DOHH2 (cell line): ENCODE data around the gene SEPHS1.

Source experiments
- EZH2phosphoT487 ChIP-seq: fragments of 200-600 bp; sonication (generic); IDR thresholded peaks from 2 replicates; pipeline ENCODE4 v1.6.1; 2017; ENCODE audit warnings: borderline replicate concordance, mild to moderate bottlenecking, antibody characterized with exemption, low read length, moderate library complexity, mixed read lengths
- TF ChIP-seq, protein P1 (sequence below): fragments of 200-600 bp; sonication (generic); IDR thresholded peaks from one replicate; pipeline ENCODE4 v1.5.1; 2014; ENCODE audit warnings: antibody characterized with exemption, mild to moderate bottlenecking, low read depth, low read length; ENCODE audit not compliant: poor library complexity, severe bottlenecking

DNA sequence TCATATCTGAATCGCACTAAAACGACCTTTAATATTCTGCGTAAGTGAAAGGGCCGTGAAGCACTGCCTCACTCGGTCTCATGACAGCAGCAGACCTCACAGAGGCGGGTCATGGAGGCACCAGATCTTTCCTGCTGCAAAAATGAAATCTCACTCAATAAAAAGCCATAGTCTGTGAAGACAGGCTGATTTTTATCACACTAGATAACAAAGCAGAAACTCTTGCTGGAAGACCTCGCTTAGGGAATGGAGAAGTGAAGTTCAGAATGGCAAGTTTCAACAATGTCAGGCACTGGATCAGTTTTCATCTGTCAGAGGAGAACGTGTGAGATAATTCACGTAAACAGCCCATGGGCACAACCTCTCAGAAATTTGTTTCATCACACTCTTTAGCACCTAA, 8.0 kb downstream of the SEPHS1 start:
- TF ChIP-seq, protein P1, sequence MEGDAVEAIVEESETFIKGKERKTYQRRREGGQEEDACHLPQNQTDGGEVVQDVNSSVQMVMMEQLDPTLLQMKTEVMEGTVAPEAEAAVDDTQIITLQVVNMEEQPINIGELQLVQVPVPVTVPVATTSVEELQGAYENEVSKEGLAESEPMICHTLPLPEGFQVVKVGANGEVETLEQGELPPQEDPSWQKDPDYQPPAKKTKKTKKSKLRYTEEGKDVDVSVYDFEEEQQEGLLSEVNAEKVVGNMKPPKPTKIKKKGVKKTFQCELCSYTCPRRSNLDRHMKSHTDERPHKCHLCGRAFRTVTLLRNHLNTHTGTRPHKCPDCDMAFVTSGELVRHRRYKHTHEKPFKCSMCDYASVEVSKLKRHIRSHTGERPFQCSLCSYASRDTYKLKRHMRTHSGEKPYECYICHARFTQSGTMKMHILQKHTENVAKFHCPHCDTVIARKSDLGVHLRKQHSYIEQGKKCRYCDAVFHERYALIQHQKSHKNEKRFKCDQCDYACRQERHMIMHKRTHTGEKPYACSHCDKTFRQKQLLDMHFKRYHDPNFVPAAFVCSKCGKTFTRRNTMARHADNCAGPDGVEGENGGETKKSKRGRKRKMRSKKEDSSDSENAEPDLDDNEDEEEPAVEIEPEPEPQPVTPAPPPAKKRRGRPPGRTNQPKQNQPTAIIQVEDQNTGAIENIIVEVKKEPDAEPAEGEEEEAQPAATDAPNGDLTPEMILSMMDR: no peak
- no peak for TF ChIP-seq EZH2phosphoT487
